Lower lobe of right lung (tissue), 2 donors: ENCODE data around the gene PDE4A. TPM values are rescaled to one million over a fixed set of nuclear protein-coding genes. Genes with fewer than 3 reads are reported as not detected.
"Not testable (repeated sequence)": the region's sequence is repeated elsewhere in the genome, so short reads cannot be mapped to it uniquely, and the experiment has no call there.

Source experiments
- ATAC-seq, 2 donors: fragments of 200-7000 bp; cut with Tn5 transposase; one replicate each; pipeline ENCODE4 v1.9.1; 2020 to 2022; ENCODE audit warnings: mild to moderate bottlenecking in 2 of 2, moderate library complexity in 2 of 2
- DNase-seq: peaks from one replicate; pipeline ENCODE4 v3.0.0-alpha.2; 2020
- H3K27ac ChIP-seq: fragments of 200-600 bp; one replicate; pipeline ENCODE4 v1.8.0; 2022
- H3K27me3 ChIP-seq: fragments of 200-600 bp; one replicate; pipeline ENCODE4 v1.8.0; 2022; ENCODE audit warnings: low read depth
- H3K36me3 ChIP-seq: fragments of 200-600 bp; one replicate; pipeline ENCODE4 v1.8.0; 2022; ENCODE audit warnings: mild to moderate bottlenecking
- H3K4me1 ChIP-seq: fragments of 200-600 bp; one replicate; pipeline ENCODE4 v1.8.0; 2022
- H3K4me3 ChIP-seq: fragments of 200-600 bp; one replicate; pipeline ENCODE4 v1.8.0; 2022; ENCODE audit warnings: mild to moderate bottlenecking
- H3K9me3 ChIP-seq: fragments of 200-600 bp; one replicate; pipeline ENCODE4 v1.8.0; 2022
- CTCF ChIP-seq: fragments of 200-600 bp; IDR thresholded peaks from one replicate; pipeline ENCODE4 v1.8.0; 2022; ENCODE audit warnings: antibody characterized with exemption, mild to moderate bottlenecking
- intact Hi-C: fragments of 100-400 bp; cut with DNase I; formaldehyde crosslinking; loops from one replicate; pipeline ENCODE4 v1.11.0; 2022
- total RNA-seq: library from RNA; stranded (reverse); fragmentation: NEBNext Ultra II Directional; extraction: Animal tissue kit (Norgen Biotek cat#: 25700); gene quantifications from one replicate; pipeline ENCODE4 v1.2.1, GENCODE V29; 2021
- donor health status: DM: no; HTN: yes; CAD: no; lungs with severe emphysema.

Gene PDE4A
- total RNA-seq, 1 donor from 2014 or later = 35.9 TPM

- Histone ChIP-seq H3K9me3 (no peaks in the 10 kb centered on the region), H3K27me3 (no peaks in the 10 kb centered on the region), H3K27ac (no peak overlapping the region), H3K36me3 (peaks cover 63% of the 10 kb centered on the region), H3K4me1 (peaks cover 9% of the 10 kb centered on the region), H3K4me3 (no peak overlapping the region)
- ATAC-seq (no peak), DNase-seq (no peak)
- intact Hi-C loops = no loop called here
- no peak for TF ChIP-seq CTCF
These were observed 28.2 kb upstream of the PDE4A start for GRCh38 chr19:10392120-10392519.

GRCh38 chr19:10393137-10393536 lies 27.2 kb upstream of the PDE4A start:
- no peak overlapping the region for H3K27ac ChIP-seq
- H3K9me3 ChIP-seq = no peaks in the 10 kb centered on the region
- peaks cover 13% of the 10 kb centered on the region for H3K4me1 ChIP-seq
- TF ChIP-seq CTCF = no peak
- intact Hi-C loops = no loop called here
- peaks cover 67% of the 10 kb centered on the region for H3K36me3 ChIP-seq
- no peak overlapping the region for H3K4me3 ChIP-seq
- ATAC-seq (no peak), DNase-seq (no peak)
- no peaks in the 10 kb centered on the region for H3K27me3 ChIP-seq

GRCh38 chr19:10395003-10395402 lies 25.3 kb upstream of the PDE4A start:
- Histone ChIP-seq H3K36me3 (peaks cover 80% of the 10 kb centered on the region), H3K4me3 (no peak overlapping the region), H3K9me3 (no peaks in the 10 kb centered on the region), H3K27ac (no peak overlapping the region), H3K4me1 (peaks cover 6% of the 10 kb centered on the region), H3K27me3 (no peaks in the 10 kb centered on the region)
- ATAC-seq (no peak), DNase-seq (no peak)
- intact Hi-C loops = no loop called here
- no peak for TF ChIP-seq CTCF

- DNase-seq (no peak), ATAC-seq (no peak)
- Histone ChIP-seq H3K36me3 (peaks cover 80% of the 10 kb centered on the region), H3K27ac (no peak overlapping the region), H3K27me3 (no peaks in the 10 kb centered on the region), H3K9me3 (no peaks in the 10 kb centered on the region), H3K4me1 (peaks cover 11% of the 10 kb centered on the region), H3K4me3 (no peak overlapping the region)
- TF ChIP-seq CTCF = no peak
- intact Hi-C loops = no loop called here
These were observed 24.9 kb upstream of the PDE4A start for GRCh38 chr19:10395436-10395835.

GRCh38 chr19:10395917-10396316 lies 24.4 kb upstream of the PDE4A start:
- DNase-seq (no peak), ATAC-seq (peak in 1 of 2 donors; percentile 3)
- H3K4me3 ChIP-seq = no peak overlapping the region
- H3K27me3 ChIP-seq = no peaks in the 10 kb centered on the region
- intact Hi-C loops = no loop called here
- no peak overlapping the region for H3K27ac ChIP-seq
- no peak for TF ChIP-seq CTCF
- no peaks in the 10 kb centered on the region for H3K9me3 ChIP-seq
- H3K4me1 ChIP-seq = peaks cover 15% of the 10 kb centered on the region
- H3K36me3 ChIP-seq = peaks cover 78% of the 10 kb centered on the region

- H3K9me3 ChIP-seq = no peaks in the 10 kb centered on the region
- H3K4me1 ChIP-seq = peaks cover 33% of the 10 kb centered on the region
- intact Hi-C loops = no loop called here
- H3K27ac ChIP-seq = no peak overlapping the region
- DNase-seq (no peak), ATAC-seq (no peak)
- no peaks in the 10 kb centered on the region for H3K27me3 ChIP-seq
- peaks cover 49% of the 10 kb centered on the region for H3K36me3 ChIP-seq
- no peak for TF ChIP-seq CTCF
- no peak overlapping the region for H3K4me3 ChIP-seq
These were observed 21.5 kb upstream of the PDE4A start for GRCh38 chr19:10398819-10399218.

- H3K9me3 ChIP-seq, H3K27ac ChIP-seq, H3K4me3 ChIP-seq, ATAC-seq, intact Hi-C loops, DNase-seq, H3K27me3 ChIP-seq: not testable (repeated sequence)
- Histone ChIP-seq H3K4me1 (peaks cover 36% of the 10 kb centered on the region), H3K36me3 (peaks cover 43% of the 10 kb centered on the region)
These were observed 21.0 kb upstream of the PDE4A start for GRCh38 chr19:10399340-10399739.
